Erythroblast (primary cell): ENCODE measurements around the gene HDAC5.

ENCODE experiments used
- GATA1 ChIP-seq: IDR thresholded peaks from 2 replicates; pipeline ENCODE4 v1.6.1; 2011; ENCODE audit warnings: low read depth, mild to moderate bottlenecking, control low read depth, low read length, moderate library complexity
- POLR2A ChIP-seq: IDR thresholded peaks from 2 replicates; pipeline ENCODE4 v1.6.1; 2011; ENCODE audit warnings: mild to moderate bottlenecking, low read length

DNA sequence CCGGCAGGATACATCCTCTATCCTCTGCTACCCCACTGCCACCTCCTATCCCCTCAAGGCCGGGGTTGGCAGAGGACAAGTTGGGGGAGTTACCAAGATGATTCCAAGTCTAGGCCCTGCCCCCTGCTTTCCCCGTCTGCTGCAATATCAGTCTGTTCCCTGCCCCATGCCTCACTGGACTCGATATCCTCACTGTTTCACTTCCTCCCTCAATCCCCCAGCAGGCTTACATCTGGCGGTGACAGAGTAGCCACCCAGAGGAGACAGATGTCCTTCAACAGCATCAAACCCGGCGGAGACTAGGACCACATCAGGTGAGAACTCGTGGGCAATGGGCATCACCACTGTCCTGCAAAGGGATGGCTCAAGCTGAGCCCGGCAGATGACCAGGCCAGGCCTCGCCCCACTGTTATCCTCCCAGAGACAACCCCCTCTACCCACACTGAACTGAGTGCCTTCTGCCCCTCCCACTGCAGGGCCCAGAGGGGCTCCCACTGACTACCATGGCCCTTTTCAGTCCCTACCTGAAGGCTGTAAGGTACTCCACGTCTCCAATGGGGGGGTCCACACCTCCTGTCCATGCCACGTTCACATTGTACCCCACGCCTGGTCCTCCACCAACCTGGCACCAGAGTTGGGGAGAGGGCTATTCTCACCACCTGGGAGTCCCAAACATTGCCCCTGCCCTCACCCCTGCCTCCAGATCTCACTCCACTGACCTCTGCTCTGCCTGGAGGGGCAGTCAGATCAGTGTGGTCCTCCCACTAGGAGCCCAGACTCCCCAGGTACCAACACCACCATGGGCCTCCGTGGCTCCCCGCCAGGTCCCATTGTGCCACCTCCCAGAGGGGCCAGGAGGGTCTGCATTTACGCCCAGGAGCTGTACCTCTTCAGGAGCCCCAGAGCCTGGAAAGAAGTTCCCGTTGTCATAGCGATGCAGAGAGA is 43.3 kb downstream of the HDAC5 start:
- TF ChIP-seq POLR2A (no peak), GATA1 (no peak)
